B cell (primary cell): Measurements from ENCODE around the gene RNU11. TPM values are rescaled to one million over a fixed set of nuclear protein-coding genes. Genes with fewer than 3 reads are reported as not detected.

Source experiments
- ATAC-seq: fragments of 200-7000 bp; cut with Tn5 transposase; one replicate; pipeline ENCODE4 v1.10.0; 2021; ENCODE audit warnings: low read depth, mild to moderate bottlenecking, moderate number of reproducible peaks, moderate library complexity
- CTCF ChIA-PET: fragments of 350-600 bp; sonication (Branson Sonifier 250); formaldehyde crosslinking; loops from one replicate; lab custom pipeline; 2021; ENCODE audit warnings: antibody characterized with exemption, inconsistent platforms; lab: Charles Lee
- POLR2A ChIA-PET: fragments of 350-600 bp; sonication (Branson Sonifier 250); formaldehyde crosslinking; loops from one replicate; lab custom pipeline; 2021; ENCODE audit warnings: antibody characterized with exemption; lab: Charles Lee
- DNase-seq: peaks from one replicate; pipeline ENCODE4 v3.0.0; 2013
- H2AFZ ChIP-seq: 2 replicates; pipeline ENCODE4 v1.6.1; 2012; ENCODE audit warnings: mild to moderate bottlenecking, low read depth, low read length; ENCODE audit not compliant: insufficient read depth, poor library complexity, severe bottlenecking
- H3K27ac ChIP-seq, 2 donors: 1 replicate in 1 of 2; 2 replicates in 1 of 2; pipeline ENCODE4 v1.5.1; 2012 to 2013; ENCODE audit warnings: low read length in 2 of 2, mild to moderate bottlenecking in 2 of 2, moderate library complexity in 1 of 2
- H3K27me3 ChIP-seq, 4 experiments: fragments of 200-600 bp in 1 of 4; sonication (generic) in 1 of 4; replicated peaks in 1 of 4; 1 replicate in 2 of 4; 2 replicates in 2 of 4; pipeline versions ENCODE4 v1.6.1 to v1.7.0; 2013 to 2016; ENCODE audit warnings: low read length in 3 of 4, mild to moderate bottlenecking in 2 of 4, mixed read lengths in 1 of 4, moderate library complexity in 1 of 4; ENCODE audit not compliant: insufficient read depth in 4 of 4, control insufficient read depth in 3 of 4; ENCODE audit errors: control extremely low read depth in 1 of 4
- H3K36me3 ChIP-seq, 2 experiments: replicated peaks in 1 of 2; 1 replicate in 1 of 2; 2 replicates in 1 of 2; pipeline versions ENCODE4 v1.6.1 to v1.7.1; 2013; ENCODE audit warnings: low read length in 1 of 2; ENCODE audit not compliant: insufficient read depth in 2 of 2, control insufficient read depth in 1 of 2; ENCODE audit errors: control extremely low read depth in 1 of 2, extremely low read depth in 1 of 2
- H3K4me1 ChIP-seq, 2 donors: fragments of 200-600 bp in 1 of 2; sonication (generic) in 1 of 2; 1 replicate in 1 of 2; 2 replicates in 1 of 2; pipeline versions ENCODE4 v1.5.1 to v1.6.1; 2013 to 2017; ENCODE audit warnings: low read length in 2 of 2; ENCODE audit not compliant: control insufficient read depth in 2 of 2, insufficient read depth in 2 of 2
- H3K4me2 ChIP-seq: replicated peaks from 2 replicates; pipeline ENCODE3; 2012; ENCODE audit warnings: mild to moderate bottlenecking, low read depth, low read length; ENCODE audit not compliant: poor library complexity, severe bottlenecking
- H3K4me3 ChIP-seq, 5 experiments: fragments of 200-600 bp in 1 of 5; sonication (generic) in 1 of 5; 1 replicate in 3 of 5; 2 replicates in 2 of 5; pipeline versions ENCODE4 v1.5.1 to v1.7.0; 2011 to 2016; ENCODE audit warnings: low read length in 4 of 5, mild to moderate bottlenecking in 4 of 5, low read depth in 2 of 5, control low read depth in 1 of 5, moderate library complexity in 1 of 5; ENCODE audit not compliant: insufficient read depth in 1 of 5; ENCODE audit errors: control extremely low read depth in 1 of 5, extremely low read depth in 1 of 5
- H3K79me2 ChIP-seq: fragments of 200-600 bp; sonication (generic); one replicate; pipeline ENCODE4 v1.6.0; 2016; ENCODE audit warnings: low read length; ENCODE audit not compliant: control insufficient read depth, insufficient read depth
- H3K9ac ChIP-seq: fragments of 200-600 bp; sonication (generic); 2 replicates; pipeline ENCODE4 v1.6.1; 2017; ENCODE audit warnings: mild to moderate bottlenecking, low read length, moderate library complexity
- H3K9me3 ChIP-seq, 3 donors: one replicate each; pipeline versions ENCODE4 v1.6.1 to v1.7.1; 2013; ENCODE audit warnings: low read length in 2 of 3; ENCODE audit not compliant: control insufficient read depth in 2 of 3, insufficient read depth in 1 of 3; ENCODE audit errors: control extremely low read depth in 1 of 3
- H4K20me1 ChIP-seq: 2 replicates; pipeline ENCODE4 v1.6.0; 2012; ENCODE audit warnings: mild to moderate bottlenecking, low read length; ENCODE audit not compliant: insufficient read depth, control insufficient read depth, poor library complexity, severe bottlenecking
- H3K27ac Mint-ChIP-seq: one replicate; pipeline ENCODE4 v1.8.0; 2021; ENCODE audit warnings: mixed read lengths
- H3K27me3 Mint-ChIP-seq: one replicate; pipeline ENCODE4 v1.8.0; 2021; ENCODE audit warnings: mixed read lengths
- H3K4me1 Mint-ChIP-seq: one replicate; pipeline ENCODE4 v1.8.0; 2021; ENCODE audit warnings: mixed read lengths
- H3K4me3 Mint-ChIP-seq: one replicate; pipeline ENCODE4 v1.8.0; 2021; ENCODE audit warnings: mixed read lengths
- H3K9me3 Mint-ChIP-seq: one replicate; pipeline ENCODE4 v1.8.0; 2022; ENCODE audit warnings: mixed read lengths; ENCODE audit not compliant: insufficient read depth
- CTCF ChIP-seq: fragments of 200-600 bp; IDR thresholded peaks from one replicate; pipeline ENCODE4 v1.8.0; 2022; ENCODE audit warnings: antibody characterized with exemption, mild to moderate bottlenecking
- EZH2 ChIP-seq: IDR thresholded peaks from 2 replicates; pipeline ENCODE4 v1.6.1; 2012; ENCODE audit warnings: borderline replicate concordance, low read depth, mild to moderate bottlenecking, moderate library complexity, low read length; ENCODE audit not compliant: insufficient read depth, poor library complexity, severe bottlenecking
- WGBS: methylation state at CpG from one replicate; pipeline ENCODE4 v1.1.5; 2013; ENCODE audit warnings: missing lambda C conversion rate; ENCODE audit not compliant: insufficient coverage; 5-methylcytosine and 5-hydroxymethylcytosine counted together
- intact Hi-C: fragments of 100-400 bp; cut with micrococcal nuclease; formaldehyde crosslinking; loops from one replicate; pipeline ENCODE4 v1.10.0; 2022
- polyA plus RNA-seq: library from polyadenylated mRNA; depleted of rRNA; stranded (reverse); fragments of >200 nt; gene quantifications from 2 replicates; pipeline ENCODE4 v1.2.3, GENCODE V29; 2012
- total RNA-seq, 2 donors: library from RNA; stranded (reverse); fragments of 120-200 nt in 1 of 2; gene quantifications; 1 replicate in 1 of 2; 2 replicates in 1 of 2; pipeline versions ENCODE4 v1.2.3 to v1.2.4, GENCODE V29; 2013 to 2022

The RNU11 gene
- total and polyA plus RNA-seq, 2 donors (not counting 1 experiment from before 2014, with no cell fraction given), result not detected

- Histone ChIP-seq H3K4me3 (peak overlapping the region; percentile 67 to 91 (median 89)), H3K9ac (peak overlapping the region; percentile 99), H3K27me3 (no peaks in the 10 kb centered on the region), H3K9me3 (no peaks in the 10 kb centered on the region), H3K4me1 (peaks cover 22 to 24% of the 10 kb centered on the region in 2 donors), H3K79me2 (peaks cover 58% of the 10 kb centered on the region), H4K20me1 (no peaks in the 10 kb centered on the region), H2AFZ (peak overlapping the region; percentile 96), H3K27ac (peak overlapping the region; percentile 97 to 100), H3K36me3 (no peaks in the 10 kb centered on the region), H3K4me2 (peak overlapping the region; percentile 97)
- H3K4me1 Mint-ChIP-seq, result peaks cover 43% of the 10 kb centered on the region
- peak overlapping the region; percentile 100 for H3K4me3 Mint-ChIP-seq
- POLR2A ChIA-PET, result interaction anchor here (0.6 to 3.2 kb wide), 9 partner anchors 27 to 539 kb away, joined by 3 to 54 read pairs (median 5); partner anchors contain the start of genes GMEB1, SRSF4 and YTHDF2
- ATAC-seq (no peak), DNase-seq (no peak)
- CTCF ChIA-PET, result interaction anchor here (0.7 to 4.8 kb wide), 10 partner anchors 10 to 548 kb away, joined by 3 to 46 read pairs (median 6); partner anchors contain the start of genes GMEB1 and YTHDF2
- intact Hi-C loops, result loop anchor here (2.0 to 10.0 kb wide), 2 partner anchors 235 to 397 kb away; no protein-coding TSS in a partner anchor
- H3K9me3 Mint-ChIP-seq, result no peaks in the 10 kb centered on the region
- under 1% methylated on average over 26 of the region's 26 CpGs for WGBS
- H3K27ac Mint-ChIP-seq, result peak overlapping the region; percentile 99
- TF ChIP-seq CTCF (no peak), EZH2 (no peak)
- no peaks in the 10 kb centered on the region for H3K27me3 Mint-ChIP-seq
These were observed 6.1 kb upstream of the RNU11 start for GRCh38 chr1:28642056-28642846.
